Activated T-helper 1 cell treated with anti-CD3 and anti-CD28 coated beads, Interleukin-2, amount 50 U/mL, for 16 hours (primary cell): ENCODE data around the gene GAL3ST2.
"Not testable (repeated sequence)": the region's sequence is repeated elsewhere in the genome, so short reads cannot be mapped to it uniquely, and the experiment has no call there.

ENCODE experiments used
- DNase-seq, 2 donors: peaks; one replicate each; pipeline ENCODE4 v3.0.0-alpha.2; 2020; ENCODE audit warnings: low read depth in 1 of 2, low spot score in 1 of 2

Gene GAL3ST2

DNA sequence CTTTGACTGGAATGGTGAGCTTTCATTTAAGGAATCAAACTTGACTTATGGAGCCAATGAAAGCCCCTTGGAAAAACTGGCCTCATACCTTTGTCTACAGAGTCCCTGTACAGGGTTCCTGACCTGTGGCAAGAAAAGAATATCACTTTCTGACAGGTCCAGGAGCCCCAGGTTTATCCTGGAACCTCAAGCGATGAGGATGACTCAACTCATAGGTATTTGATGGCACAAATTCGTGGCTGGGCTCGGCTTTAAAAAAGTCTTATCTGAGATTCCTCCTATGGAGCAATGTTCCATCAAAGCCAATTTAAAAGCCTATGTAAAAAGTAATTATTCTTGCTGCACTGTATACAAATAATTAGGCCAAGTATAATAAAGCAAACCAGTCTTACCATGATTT lies 14.8 kb downstream of the GAL3ST2 start:
- DNase-seq: not testable (repeated sequence)

DNA sequence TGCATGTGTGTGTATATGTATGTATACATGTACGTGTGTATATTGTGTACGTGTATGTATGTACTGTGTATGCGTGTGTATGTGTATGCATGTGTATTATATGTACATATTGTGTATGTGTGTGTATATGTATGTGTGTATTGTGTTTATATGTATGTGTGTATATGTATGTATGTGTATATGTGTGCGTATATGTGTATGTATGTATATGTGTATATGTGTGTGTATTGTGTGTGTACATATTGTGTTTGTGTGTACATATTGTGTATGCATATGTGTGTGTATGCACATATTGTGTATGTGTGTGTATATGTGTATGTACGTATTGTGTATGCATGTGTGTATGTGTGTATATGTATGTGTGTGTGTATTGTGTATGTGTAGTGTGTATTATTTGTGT lies 16.8 kb downstream of the GAL3ST2 start:
- DNase-seq: no peak

DNA sequence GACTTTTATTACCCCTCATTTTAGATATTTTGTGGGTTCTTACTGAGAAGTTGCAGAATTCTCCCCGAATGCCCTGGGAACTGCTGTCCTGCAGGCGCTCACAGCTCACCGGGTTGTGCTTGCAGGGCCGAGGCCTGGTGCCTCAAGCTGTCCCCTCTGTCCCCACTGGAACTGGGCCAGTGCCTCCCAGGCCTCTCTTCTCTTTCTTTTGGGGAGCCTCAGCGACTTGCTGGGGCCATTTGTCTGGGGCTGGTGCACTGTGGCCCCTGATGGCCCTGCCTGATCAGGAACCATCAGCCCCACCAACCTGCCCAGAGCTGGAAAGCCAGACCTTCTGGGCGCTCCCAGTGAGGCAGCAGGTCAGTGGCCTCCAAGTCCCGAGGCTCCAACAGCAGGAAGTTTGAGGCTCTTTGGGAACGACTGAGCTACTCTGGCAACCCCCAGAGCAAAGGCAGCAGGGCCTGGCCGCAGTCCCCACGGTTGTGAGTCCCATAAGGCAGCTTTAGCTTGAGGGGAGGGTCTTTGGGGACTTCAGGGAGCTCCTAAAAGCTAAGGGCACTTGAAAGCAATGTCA lies 17.7 kb downstream of the GAL3ST2 start:
- no peak for DNase-seq

DNA sequence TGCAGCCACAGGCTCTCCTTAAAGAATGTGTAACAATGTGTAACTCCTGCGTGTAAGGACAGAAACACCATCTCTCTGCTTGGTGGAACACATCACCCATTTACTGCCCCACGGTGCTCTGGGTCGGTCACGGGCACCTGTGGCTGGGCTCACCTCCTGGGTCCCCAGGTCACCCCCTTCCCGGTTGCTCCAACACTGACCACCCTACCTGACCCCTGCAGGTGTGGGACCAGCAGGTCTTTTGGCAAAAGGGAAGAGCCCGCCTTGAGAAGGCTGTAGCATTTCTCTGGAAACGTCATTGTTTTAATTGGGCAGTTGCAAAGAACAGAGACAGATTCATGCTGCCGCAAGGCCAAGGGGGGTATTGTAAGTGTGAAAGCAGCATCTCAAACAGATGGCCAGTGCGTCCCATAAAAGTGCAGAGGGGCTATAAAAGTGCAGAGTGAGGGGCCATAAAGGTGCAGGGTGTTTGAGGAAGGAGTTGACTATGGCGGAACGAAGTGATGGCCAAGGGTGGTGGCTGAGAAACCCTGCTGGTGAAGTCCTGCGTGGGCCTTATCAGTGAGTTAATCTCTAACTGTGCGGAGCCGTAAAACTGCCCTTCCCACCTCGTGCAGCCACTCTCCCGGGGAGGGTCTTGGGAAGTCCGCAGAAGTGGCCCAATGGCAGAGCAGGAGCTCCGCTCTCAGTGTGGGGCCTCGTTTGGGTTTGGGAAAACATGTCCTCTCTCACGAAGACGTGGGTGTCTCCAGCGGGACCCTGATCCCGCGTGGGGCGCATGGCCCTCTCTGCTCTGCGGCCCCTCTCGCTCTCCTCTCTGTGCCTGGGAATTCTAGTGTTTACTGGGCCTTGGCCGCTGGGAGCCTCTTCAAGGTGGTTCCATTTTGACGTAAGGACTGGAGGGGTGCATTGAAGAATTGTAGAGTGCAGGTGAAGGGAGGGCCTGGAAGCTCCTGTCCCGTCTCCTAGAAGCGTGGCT lies 18.7 kb downstream of the GAL3ST2 start:
- no peak for DNase-seq

DNA sequence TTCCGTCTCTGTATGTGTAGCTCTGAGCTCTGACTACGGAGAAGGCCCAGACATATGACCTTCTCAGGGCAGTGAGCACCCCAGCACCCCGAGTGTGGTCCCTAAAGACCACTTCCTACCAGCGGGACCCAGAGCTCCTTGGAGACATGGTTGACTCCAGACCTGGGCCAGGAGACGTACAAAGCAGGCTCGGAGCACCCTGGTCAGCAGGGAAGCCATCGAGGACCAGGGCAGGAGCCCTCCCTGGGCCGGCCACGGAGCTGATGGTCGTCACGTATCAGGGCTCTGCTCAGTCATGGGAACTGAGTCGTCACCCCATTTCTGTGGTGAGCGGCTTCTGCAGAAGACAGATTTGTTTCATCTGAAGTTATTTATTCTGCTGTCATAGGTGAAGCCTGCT lies 19.6 kb downstream of the GAL3ST2 start:
- no peak for DNase-seq

DNA sequence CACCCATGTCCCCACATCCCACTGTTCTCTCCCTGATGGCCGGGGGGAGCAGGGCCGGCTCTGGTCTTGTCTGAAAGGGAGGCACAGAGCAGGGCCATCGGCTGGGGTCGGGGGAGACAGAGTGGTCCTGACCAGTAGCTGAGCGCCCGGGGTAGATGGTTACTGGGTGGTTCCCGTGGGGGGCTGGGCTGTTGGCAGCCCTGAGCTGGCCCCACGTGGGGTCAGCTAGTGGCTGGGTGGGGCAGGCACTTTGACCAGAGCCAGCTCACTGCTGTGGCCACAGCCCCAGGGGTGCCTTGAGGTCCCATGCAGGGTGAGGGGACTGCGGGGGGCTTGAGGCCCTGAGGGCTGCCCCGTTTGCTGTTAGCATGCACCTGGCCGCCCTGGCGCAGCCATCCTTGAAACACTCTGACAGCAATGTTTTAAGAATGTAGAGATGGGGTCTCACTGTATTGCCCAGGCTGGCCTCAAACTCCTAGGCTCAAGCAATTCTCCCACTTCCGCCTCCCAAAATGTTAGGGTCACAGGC lies 20.1 kb downstream of the GAL3ST2 start:
- peak in 1 of 2 donors; percentile 3 for DNase-seq

DNA sequence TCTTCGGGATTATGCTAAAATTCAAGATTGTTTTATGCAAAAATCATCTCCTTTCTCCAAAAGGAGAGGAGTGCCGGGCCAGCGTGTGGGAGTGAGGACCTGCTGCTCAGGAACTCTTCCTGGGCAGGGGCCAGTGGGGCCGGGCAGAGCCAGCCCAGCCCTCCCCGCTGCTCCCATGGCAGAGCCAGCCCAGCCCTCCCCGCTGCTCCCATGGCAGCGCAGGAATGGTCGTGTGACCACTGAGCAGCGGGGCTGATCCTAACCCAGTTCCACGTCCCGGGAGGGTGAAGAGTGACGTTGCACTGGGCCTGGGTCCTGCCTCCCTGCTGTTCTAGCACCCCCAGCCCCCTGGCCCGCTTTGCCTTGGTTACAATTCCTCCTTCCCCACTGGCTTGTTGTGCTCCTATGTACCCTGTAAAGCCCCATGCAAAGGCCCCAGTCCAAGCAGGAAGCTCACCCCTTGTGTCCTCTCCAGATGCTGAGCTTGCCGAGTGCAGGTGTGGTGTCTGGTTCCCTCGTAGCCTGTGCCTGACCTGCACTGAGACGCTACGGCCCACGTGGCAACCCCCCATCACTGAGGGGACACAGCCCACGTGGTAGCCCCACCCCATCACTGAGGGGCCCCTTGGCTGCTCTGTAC lies 20.9 kb downstream of the GAL3ST2 start:
- peak in 1 of 2 donors; percentile 3 for DNase-seq

DNA sequence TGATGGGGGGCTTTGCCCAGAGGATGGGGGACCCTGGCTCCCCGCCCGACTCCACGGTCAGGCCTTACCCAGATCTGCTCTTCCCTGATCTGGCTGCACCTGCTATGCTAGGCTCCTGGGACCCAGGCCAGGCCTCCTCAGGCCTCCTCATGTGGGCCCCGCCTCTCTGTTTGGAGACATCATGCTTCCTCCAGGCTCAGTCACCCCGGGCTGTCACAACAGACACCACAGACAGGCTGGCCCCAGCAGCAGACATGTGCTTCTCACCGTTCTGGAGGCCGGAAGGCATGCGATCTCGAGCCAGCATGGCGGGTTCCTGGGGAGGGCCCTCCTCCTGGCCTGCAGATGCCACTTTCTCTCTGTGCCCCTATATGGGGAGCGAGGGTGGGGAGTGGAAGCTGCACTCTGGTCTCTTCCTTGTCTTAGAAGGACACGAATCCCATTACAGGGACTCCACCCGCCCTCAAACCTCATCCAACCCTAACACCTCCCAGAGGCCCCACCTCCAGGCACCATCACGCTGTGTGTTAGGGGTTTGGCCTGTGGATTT lies 21.5 kb downstream of the GAL3ST2 start:
- DNase-seq: peak in 1 of 2 donors; percentile 2

DNA sequence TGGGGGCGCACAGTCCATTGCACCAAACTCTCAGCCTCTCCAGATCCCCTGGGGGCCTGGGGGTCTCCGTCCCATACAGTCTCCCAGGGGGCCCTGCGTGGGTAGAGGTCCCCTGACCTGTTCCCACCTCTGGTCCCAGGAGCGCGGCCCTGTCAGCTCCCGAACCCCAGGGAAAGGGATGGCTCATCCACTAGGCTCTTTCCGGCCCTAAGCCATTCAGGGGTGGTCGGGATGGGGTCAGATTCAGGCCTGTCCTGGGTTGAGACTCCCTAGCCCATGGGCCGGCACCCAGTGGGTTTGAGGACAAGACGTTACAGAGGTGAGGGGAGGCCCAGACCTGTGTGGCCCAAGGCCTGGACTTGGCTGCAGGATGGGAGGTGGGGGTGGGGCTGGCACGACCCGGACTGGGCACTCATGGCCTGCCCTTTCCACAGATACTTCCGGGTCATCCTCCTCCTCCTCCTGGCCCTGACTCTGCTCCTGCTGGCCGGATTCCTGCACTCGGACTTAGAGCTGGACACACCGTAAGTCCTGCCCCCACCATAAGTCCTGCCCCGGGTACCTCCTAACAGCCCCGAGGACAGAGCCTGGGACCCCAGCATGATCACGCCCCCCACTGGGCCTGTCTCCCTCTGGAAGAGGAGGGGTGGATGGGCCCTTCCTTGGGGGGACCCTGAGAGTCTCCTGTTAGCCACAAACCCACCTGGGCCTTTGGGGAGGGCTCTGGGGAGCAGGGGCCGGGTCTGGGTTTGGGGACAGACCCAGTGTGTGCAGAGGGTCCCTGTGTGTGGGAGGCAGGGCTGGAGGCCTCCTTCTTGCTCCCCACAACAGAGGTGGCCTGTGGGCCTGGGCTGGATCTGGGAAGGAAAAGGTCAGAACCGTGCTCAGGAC lies 22.3 kb downstream of the GAL3ST2 start:
- peak in 1 of 2 donors; percentile 1 for DNase-seq

DNA sequence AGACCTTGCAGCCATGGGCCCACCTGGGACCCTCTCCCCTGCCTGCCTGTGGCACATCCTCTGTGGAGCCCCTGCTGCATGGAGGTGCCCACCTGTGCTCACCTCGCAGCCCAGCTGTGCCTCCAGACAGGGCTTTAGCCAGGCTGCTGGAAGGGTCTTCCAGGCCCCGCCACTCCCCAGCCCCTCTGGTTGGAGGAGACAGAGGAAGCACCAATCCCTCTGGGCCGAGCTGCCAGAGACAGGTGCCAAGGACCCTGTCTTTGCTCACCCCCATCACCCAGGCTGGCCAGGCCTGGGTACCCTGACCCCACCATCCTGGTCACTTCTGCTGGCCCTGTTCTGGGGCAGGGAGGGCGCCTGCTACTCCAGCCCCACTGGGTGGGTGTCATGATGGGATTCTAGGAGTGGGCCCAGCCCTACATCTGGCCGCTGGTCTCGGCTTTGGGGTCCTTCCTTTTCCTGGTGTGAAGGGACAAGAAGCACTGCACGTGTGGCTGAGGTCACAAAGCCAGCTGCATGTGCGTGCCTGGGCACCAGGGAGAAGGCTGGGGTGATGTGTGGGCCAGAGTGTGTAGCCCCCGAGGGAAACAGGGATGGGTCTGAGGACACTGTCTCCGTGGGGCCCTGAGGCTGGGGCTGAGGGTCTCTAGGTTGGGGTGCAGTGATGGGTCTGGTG lies 23.0 kb downstream of the GAL3ST2 start:
- peak in 1 of 2 donors; percentile 1 for DNase-seq

DNA sequence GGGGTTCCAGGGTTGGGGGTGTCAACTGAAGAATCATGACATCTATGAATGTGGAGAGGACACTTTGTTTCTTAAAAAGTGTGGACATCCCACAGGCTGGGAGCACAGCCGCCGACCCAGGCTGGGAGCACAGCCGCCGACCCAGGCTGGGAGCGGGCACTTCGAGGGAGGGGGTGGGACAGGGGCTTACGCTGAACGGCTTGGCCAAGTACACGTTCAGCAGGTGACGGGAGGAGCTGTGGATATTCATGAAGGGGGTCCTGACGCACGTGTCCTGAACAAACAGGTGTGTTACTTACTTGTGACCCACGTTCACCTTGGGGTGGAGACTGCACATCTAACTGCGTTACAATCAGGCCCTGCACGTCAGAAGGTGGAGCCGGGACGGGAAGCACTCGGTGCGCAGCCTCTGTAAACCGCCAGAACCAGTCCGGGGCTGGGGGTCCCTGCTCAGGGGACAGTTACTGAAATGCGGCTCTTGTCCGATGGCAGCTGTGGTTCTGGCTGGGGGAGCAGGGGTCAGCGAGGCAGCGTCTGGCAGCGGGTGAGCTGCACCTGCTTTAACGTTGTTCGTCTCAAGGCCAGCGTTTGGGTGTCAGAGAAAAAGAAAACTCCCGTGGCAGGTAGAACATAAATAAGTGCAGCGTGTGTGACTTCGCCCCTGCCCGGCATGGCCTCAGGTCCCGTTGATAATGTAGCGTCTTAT lies 23.7 kb downstream of the GAL3ST2 start:
- not testable (repeated sequence) for DNase-seq

DNA sequence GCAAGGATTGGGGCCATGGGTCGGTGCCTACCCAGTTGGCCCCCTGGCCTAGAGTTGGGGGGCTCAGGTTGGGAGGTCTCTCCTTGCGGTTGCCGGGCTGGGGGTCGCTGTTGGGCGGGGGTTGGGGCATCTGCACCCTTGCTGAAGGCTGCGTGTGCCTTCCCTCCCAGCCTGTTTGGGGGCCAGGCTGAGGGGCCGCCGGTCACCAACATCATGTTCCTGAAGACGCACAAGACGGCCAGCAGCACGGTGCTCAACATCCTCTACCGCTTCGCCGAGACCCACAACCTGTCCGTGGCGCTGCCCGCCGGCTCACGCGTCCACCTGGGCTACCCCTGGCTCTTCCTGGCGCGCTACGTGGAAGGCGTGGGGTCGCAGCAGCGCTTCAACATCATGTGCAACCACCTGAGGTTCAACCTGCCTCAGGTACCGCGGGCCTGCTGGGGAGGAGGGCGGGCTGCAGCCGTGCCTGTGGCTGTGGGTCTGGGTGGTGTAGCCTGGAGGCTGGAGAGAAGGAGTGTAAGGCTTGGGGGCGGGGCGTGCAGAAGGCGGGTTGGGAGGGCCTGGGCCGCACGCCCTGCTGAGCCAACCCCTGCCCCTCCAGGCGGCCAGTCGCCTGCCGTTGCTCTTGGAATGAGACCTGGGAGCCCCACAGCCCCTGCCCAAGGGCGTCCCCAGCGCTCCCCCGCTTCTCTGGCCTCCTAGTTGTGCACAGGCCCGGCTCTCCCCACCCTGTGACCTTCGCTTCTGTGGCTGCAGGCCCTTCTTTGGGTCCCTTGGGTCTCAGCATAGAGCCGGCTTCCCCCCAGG lies 25.2 kb downstream of the GAL3ST2 start:
- DNase-seq: no peak

DNA sequence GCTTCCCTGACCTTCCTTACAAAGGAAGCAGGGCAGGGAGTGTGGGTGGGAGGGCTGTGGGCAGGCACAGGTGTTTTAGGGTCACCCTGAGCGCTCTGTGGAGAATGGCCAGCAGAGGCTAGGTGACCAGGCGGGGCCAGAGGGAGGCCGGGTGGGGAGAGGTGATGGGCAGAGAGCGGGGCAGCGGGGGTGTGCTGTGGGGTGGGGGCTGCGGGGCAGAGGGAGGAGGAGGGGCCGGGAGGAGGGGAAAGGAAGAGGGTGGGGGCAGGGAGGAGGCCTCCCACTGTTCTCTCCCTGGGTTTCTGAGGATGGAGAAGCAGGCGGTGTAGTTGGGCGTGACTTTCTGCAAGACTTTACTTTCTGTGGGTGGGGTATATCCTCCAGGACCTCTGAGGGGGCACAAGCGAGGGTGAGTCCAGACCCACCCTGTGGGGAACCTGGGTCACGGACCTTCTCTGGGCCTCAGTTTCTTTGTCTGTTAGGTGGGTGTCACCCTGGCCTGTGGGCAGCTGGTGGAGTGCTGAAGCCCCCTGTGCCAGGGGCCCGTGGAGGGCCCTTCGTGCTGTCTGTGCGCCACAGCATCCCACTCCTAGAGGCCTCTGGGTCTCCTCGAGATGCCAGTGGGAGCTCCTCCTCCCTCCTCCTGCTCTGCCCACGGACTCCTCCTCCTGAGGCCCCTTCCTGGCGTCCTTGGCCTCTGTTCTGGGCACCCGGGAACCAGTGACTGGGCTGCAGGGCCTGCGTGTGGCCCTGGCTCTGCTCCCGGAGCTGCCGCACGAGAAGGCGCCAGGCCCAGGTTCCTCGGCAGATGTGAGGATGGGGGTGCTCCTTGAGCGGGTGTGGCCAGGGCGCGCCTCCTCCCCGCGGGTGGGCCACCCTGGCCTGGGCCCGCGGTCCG lies 26.0 kb downstream of the GAL3ST2 start:
- no peak for DNase-seq

DNA sequence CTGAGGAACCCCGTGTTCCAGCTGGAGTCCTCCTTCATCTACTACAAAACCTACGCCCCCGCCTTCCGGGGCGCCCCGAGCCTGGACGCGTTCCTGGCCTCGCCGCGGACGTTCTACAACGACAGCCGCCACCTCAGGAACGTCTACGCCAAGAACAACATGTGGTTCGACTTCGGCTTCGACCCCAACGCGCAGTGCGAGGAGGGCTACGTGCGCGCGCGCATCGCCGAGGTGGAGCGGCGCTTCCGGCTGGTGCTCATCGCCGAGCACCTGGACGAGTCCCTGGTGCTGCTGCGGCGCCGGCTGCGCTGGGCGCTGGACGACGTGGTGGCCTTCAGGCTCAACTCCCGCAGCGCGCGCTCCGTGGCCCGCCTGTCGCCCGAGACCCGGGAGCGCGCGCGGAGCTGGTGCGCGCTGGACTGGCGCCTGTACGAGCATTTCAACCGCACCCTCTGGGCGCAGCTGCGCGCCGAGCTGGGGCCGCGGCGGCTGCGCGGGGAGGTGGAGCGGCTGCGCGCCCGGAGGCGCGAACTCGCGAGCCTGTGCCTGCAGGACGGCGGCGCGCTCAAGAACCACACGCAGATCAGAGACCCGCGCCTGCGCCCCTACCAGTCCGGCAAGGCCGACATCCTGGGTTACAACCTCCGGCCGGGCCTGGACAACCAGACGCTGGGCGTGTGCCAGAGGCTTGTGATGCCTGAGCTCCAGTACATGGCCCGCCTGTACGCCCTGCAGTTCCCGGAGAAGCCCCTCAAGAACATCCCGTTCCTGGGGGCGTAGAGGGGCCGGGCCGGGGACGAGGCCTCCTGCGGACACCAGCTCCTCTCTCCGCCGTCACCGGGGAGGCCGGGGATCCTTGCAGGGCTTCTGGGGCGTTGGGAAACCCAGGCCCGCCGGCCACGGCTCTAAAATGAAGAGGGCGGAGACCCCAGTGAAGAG lies 27.0 kb downstream of the GAL3ST2 start:
- DNase-seq: no peak

DNA sequence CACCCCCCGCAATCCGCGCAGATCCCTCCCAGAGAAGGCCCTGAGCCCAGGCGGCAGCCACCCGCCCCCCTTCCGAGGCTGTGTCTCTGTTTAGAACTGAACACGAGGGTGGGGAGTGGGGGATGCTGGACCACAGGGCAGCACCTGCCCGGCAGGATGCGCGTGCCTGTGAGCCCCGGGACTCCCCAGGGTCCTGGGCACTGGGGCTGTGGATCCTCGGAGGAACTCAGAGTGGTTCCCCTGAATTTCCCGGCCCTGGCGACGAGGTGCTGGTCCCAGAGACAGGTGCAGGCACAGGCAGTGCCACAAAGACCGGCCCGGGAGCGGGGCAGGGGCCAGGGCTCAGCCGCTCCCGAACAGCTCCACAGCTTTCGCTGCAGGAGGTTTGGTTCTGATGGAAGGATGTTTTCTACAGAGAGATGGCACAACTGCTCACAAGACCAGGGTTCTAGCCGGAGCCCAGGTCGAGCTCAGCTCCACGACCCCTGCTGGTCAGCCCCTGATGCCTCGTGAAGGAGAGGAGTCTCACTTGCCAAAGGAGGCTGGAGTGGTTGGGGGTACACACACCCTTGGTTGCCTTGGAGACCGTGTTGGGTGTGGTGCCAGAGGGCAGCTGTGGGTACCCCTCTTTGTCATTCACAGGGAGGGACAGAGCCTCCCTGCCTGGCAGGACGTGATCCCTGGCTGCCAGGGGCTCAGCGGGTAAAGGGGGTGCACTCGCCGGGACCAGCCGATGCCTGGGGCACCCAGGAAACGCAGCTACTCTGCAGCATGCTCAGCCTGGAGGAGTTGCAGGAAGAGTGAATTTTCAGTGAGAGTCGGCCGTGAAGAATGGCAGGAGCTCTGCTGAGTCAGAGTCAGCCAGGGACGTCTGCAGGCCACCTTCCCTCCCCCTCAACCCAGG lies 28.0 kb downstream of the GAL3ST2 start:
- no peak for DNase-seq
